ENCODE results near the gene KIAA0930.
"Not testable (repeated sequence)": the region's sequence is repeated elsewhere in the genome, so short reads cannot be mapped to it uniquely, and the experiment has no call there.

The KIAA0930 gene

GRCh38 chr22:45197606-45198462 is 42.9 kb downstream of the KIAA0930 start:
- no peaks in the 10 kb centered on the region for H3K27me3 Mint-ChIP-seq
- peaks cover 9% of the 10 kb centered on the region for H3K36me3 Mint-ChIP-seq (ENCODE audit: low read depth)
- no peak overlapping the region for H3K4me3 Mint-ChIP-seq
- no peak for ATAC-seq
- H3K27ac Mint-ChIP-seq = no peak overlapping the region
- DNase-seq = no peak
- H3K9me3 Mint-ChIP-seq = no peaks in the 10 kb centered on the region
- H3K4me1 Mint-ChIP-seq = no peaks in the 10 kb centered on the region

- Mint-ChIP-seq H3K4me3 (no peak overlapping the region), H3K9me3 (no peaks in the 10 kb centered on the region), H3K36me3 (ENCODE audit: low read depth) (peaks cover 9% of the 10 kb centered on the region), H3K27me3 (no peaks in the 10 kb centered on the region), H3K4me1 (no peaks in the 10 kb centered on the region), H3K27ac (no peak overlapping the region)
- ATAC-seq (no peak), DNase-seq (no peak)
These were observed 43.6 kb downstream of the KIAA0930 start for GRCh38 chr22:45196926-45197605.

GRCh38 chr22:45196308-45196707 is 44.4 kb downstream of the KIAA0930 start:
- no peak for ATAC-seq
- Mint-ChIP-seq H3K4me3 (no peak overlapping the region), H3K9me3 (no peaks in the 10 kb centered on the region), H3K27me3 (no peaks in the 10 kb centered on the region), H3K27ac (no peak overlapping the region), H3K4me1 (no peaks in the 10 kb centered on the region), H3K36me3 (ENCODE audit: low read depth) (peaks cover 6% of the 10 kb centered on the region)
- no peak for DNase-seq

- Mint-ChIP-seq H3K27ac (no peak overlapping the region), H3K4me3 (no peak overlapping the region), H3K9me3 (no peaks in the 10 kb centered on the region), H3K4me1 (no peaks in the 10 kb centered on the region), H3K27me3 (no peaks in the 10 kb centered on the region), H3K36me3 (ENCODE audit: low read depth) (peaks cover 6% of the 10 kb centered on the region)
- no peak for DNase-seq
- no peak for ATAC-seq
These were observed 45.1 kb downstream of the KIAA0930 start for GRCh38 chr22:45195616-45196015.

- Mint-ChIP-seq H3K4me1 (no peaks in the 10 kb centered on the region), H3K9me3 (no peaks in the 10 kb centered on the region), H3K27me3 (no peaks in the 10 kb centered on the region), H3K27ac (no peak overlapping the region), H3K36me3 (ENCODE audit: low read depth) (peaks cover 3% of the 10 kb centered on the region), H3K4me3 (no peak overlapping the region)
- ATAC-seq (no peak), DNase-seq (no peak)
These were observed 46.0 kb downstream of the KIAA0930 start for GRCh38 chr22:45194686-45195085.

- no peaks in the 10 kb centered on the region for H3K27me3 Mint-ChIP-seq
- ATAC-seq = no peak
- H3K4me1 Mint-ChIP-seq = no peaks in the 10 kb centered on the region
- H3K9me3 Mint-ChIP-seq = no peaks in the 10 kb centered on the region
- H3K4me3 Mint-ChIP-seq = no peak overlapping the region
- no peak for DNase-seq
- peaks cover 2% of the 10 kb centered on the region for H3K36me3 Mint-ChIP-seq (ENCODE audit: low read depth)
- no peak overlapping the region for H3K27ac Mint-ChIP-seq
These were observed 48.0 kb downstream of the KIAA0930 start for GRCh38 chr22:45192701-45193187.

GRCh38 chr22:45191746-45192145 is 48.9 kb downstream of the KIAA0930 start:
- not testable (repeated sequence) for ATAC-seq; H3K4me3 Mint-ChIP-seq; H3K36me3 Mint-ChIP-seq (ENCODE audit: low read depth); DNase-seq; H3K9me3 Mint-ChIP-seq; H3K4me1 Mint-ChIP-seq; H3K27ac Mint-ChIP-seq; H3K27me3 Mint-ChIP-seq

GRCh38 chr22:45190202-45190872 is 50.4 kb downstream of the KIAA0930 start:
- ATAC-seq (no peak), DNase-seq (no peak)
- no peak overlapping the region for H3K27ac Mint-ChIP-seq

GRCh38 chr22:45188779-45189178 is 51.9 kb downstream of the KIAA0930 start:
- no peak overlapping the region for H3K4me3 Mint-ChIP-seq
- no peaks in the 10 kb centered on the region for H3K27me3 Mint-ChIP-seq
- ATAC-seq (no peak), DNase-seq (no peak)
- no peaks in the 10 kb centered on the region for H3K9me3 Mint-ChIP-seq
- H3K27ac Mint-ChIP-seq = no peak overlapping the region
- H3K36me3 Mint-ChIP-seq (ENCODE audit: low read depth) = peaks cover 22% of the 10 kb centered on the region
- H3K4me1 Mint-ChIP-seq = peaks cover 12% of the 10 kb centered on the region

More at GRCh38 chr22:45190202-45190872, 50.4 kb downstream of the KIAA0930 start:
- Mint-ChIP-seq H3K9me3 (no peaks in the 10 kb centered on the region), H3K27me3 (no peaks in the 10 kb centered on the region), H3K4me3 (no peak overlapping the region), H3K36me3 (ENCODE audit: low read depth) (peaks cover 12% of the 10 kb centered on the region), H3K4me1 (peaks cover 10% of the 10 kb centered on the region)

GRCh38 chr22:45187891-45188290 is 52.8 kb downstream of the KIAA0930 start:
- Mint-ChIP-seq H3K4me3 (no peak overlapping the region), H3K27ac (no peak overlapping the region), H3K9me3 (no peaks in the 10 kb centered on the region), H3K4me1 (peaks cover 12% of the 10 kb centered on the region), H3K27me3 (no peaks in the 10 kb centered on the region), H3K36me3 (ENCODE audit: low read depth) (peaks cover 28% of the 10 kb centered on the region)
- DNase-seq (no peak), ATAC-seq (no peak)

GRCh38 chr22:45185718-45186514 is 54.8 kb downstream of the KIAA0930 start:
- DNase-seq (no peak), ATAC-seq (peak; percentile 77)
- H3K4me3 Mint-ChIP-seq = no peak overlapping the region
- no peaks in the 10 kb centered on the region for H3K27me3 Mint-ChIP-seq
- no peaks in the 10 kb centered on the region for H3K9me3 Mint-ChIP-seq
- H3K4me1 Mint-ChIP-seq = peaks cover 26% of the 10 kb centered on the region
- peaks cover 43% of the 10 kb centered on the region for H3K36me3 Mint-ChIP-seq (ENCODE audit: low read depth)
- H3K27ac Mint-ChIP-seq = peak overlapping the region; percentile 25

- no peak for ATAC-seq
- Mint-ChIP-seq H3K9me3 (no peaks in the 10 kb centered on the region), H3K4me1 (peaks cover 41% of the 10 kb centered on the region), H3K4me3 (no peak overlapping the region), H3K36me3 (ENCODE audit: low read depth) (peaks cover 50% of the 10 kb centered on the region), H3K27me3 (no peaks in the 10 kb centered on the region), H3K27ac (no peak overlapping the region)
- DNase-seq = no peak
These were observed 56.7 kb downstream of the KIAA0930 start for GRCh38 chr22:45183974-45184373.

- peaks cover 56% of the 10 kb centered on the region for H3K4me1 Mint-ChIP-seq
These were observed 58.9 kb downstream of the KIAA0930 start for GRCh38 chr22:45181766-45182165.

GRCh38 chr22:45181240-45181639 is 59.5 kb downstream of the KIAA0930 start:
- Mint-ChIP-seq H3K27me3 (no peaks in the 10 kb centered on the region), H3K4me1 (peaks cover 55% of the 10 kb centered on the region), H3K9me3 (no peaks in the 10 kb centered on the region), H3K4me3 (no peak overlapping the region), H3K27ac (peak overlapping the region; percentile 64), H3K36me3 (ENCODE audit: low read depth) (peaks cover 68% of the 10 kb centered on the region)
- ATAC-seq (no peak), DNase-seq (no peak)

More at GRCh38 chr22:45181766-45182165, 58.9 kb downstream of the KIAA0930 start:
- ATAC-seq (no peak), DNase-seq (no peak)
- H3K36me3 Mint-ChIP-seq (ENCODE audit: low read depth) = peaks cover 65% of the 10 kb centered on the region
- no peaks in the 10 kb centered on the region for H3K9me3 Mint-ChIP-seq
- H3K4me3 Mint-ChIP-seq = no peak overlapping the region
- peak overlapping the region; percentile 64 for H3K27ac Mint-ChIP-seq
- H3K27me3 Mint-ChIP-seq = no peaks in the 10 kb centered on the region

Measured in activated naive CD8-positive, alpha-beta T cell treated with anti-CD3 and anti-CD28 coated beads, Interleukin-2, amount 50 U/mL, for 24 hours (primary cell).